Upper lobe of left lung (tissue), 4 donors: ENCODE results near the gene CHST13.

Experiments used
- POLR2A ChIP-seq, 4 donors: fragments of 450-650 bp; IDR thresholded peaks; one replicate each; pipeline ENCODE4 v1.5.1; 2016 to 2017; ENCODE audit warnings: antibody characterized with exemption in 4 of 4, mild to moderate bottlenecking in 2 of 4
- TF ChIP-seq, protein P1 (sequence below), 6 experiments: fragments of 450-650 bp in 4 of 6; fragments of 200-600 bp in 2 of 6; sonication (generic) in 2 of 6; IDR thresholded peaks; one replicate each; pipeline ENCODE4 v1.5.1; 2016 to 2019; ENCODE audit warnings: antibody characterized with exemption in 6 of 6

DNA sequence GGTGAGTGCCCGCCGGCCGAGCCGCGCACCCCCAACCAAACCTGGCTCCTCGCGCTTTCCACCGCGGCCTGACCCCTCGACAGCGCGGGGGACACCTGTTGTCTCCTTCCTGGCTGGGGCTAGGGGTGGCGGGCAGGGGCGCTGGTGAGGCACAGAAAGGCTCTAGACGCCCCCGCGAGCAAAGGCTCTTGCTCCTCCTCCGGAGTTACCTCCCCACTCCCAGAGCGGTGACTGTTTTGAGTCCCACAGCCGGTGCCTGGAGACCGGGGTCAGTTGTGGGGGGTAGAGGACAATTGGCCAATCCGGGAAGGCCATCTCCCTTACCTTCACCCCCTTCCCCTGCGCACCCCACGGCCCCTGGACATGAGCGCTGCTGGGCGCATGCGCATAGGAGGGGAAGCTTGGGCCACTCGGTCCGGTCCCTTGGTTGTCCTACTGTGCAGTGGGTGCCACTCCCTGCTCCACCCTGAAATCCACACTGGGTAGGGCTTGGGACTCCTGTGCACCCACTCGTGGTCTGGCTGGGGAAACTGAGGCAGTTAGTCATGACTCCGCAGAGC, 554 bp downstream of the CHST13 start:
- TF ChIP-seq, protein P1, sequence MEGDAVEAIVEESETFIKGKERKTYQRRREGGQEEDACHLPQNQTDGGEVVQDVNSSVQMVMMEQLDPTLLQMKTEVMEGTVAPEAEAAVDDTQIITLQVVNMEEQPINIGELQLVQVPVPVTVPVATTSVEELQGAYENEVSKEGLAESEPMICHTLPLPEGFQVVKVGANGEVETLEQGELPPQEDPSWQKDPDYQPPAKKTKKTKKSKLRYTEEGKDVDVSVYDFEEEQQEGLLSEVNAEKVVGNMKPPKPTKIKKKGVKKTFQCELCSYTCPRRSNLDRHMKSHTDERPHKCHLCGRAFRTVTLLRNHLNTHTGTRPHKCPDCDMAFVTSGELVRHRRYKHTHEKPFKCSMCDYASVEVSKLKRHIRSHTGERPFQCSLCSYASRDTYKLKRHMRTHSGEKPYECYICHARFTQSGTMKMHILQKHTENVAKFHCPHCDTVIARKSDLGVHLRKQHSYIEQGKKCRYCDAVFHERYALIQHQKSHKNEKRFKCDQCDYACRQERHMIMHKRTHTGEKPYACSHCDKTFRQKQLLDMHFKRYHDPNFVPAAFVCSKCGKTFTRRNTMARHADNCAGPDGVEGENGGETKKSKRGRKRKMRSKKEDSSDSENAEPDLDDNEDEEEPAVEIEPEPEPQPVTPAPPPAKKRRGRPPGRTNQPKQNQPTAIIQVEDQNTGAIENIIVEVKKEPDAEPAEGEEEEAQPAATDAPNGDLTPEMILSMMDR (IDR thresholded peaks at IDR 0.05) = no peak
- TF ChIP-seq POLR2A (IDR thresholded peaks at IDR 0.05) = no peak
